Loucy (cell line): ENCODE results near the gene SORCS1.

ENCODE experiments used
- H2AFZ ChIP-seq: fragments of 200-600 bp; sonication (generic); 2 replicates; pipeline ENCODE4 v1.6.0; 2016; ENCODE audit warnings: antibody characterized with exemption, mild to moderate bottlenecking, low read length, moderate library complexity
- H3F3A ChIP-seq: fragments of 200-600 bp; 2 replicates; pipeline ENCODE4 v1.6.0; 2016; ENCODE audit warnings: antibody characterized with exemption, low read depth, mild to moderate bottlenecking
- H3K27me3 ChIP-seq: fragments of 200-600 bp; sonication (generic); 2 replicates; pipeline ENCODE4 v1.6.1; 2014; ENCODE audit warnings: low read length, mild to moderate bottlenecking; ENCODE audit not compliant: insufficient read depth, poor library complexity, severe bottlenecking
- H3K36me3 ChIP-seq: fragments of 200-600 bp; sonication (generic); 2 replicates; pipeline ENCODE4 v1.6.1; 2016; ENCODE audit warnings: low read length; ENCODE audit not compliant: insufficient read depth
- H3K4me1 ChIP-seq: fragments of 200-600 bp; sonication (generic); 2 replicates; pipeline ENCODE4 v1.5.1; 2014; ENCODE audit warnings: low read length, mild to moderate bottlenecking; ENCODE audit not compliant: insufficient read depth, poor library complexity, severe bottlenecking
- H3K4me2 ChIP-seq: fragments of 200-600 bp; sonication (generic); 2 replicates; pipeline ENCODE4 v1.6.0; 2014; ENCODE audit warnings: antibody characterized with exemption, low read length, low read depth, mild to moderate bottlenecking; ENCODE audit not compliant: poor library complexity, severe bottlenecking
- H3K4me3 ChIP-seq: fragments of 200-600 bp; sonication (generic); 2 replicates; pipeline ENCODE4 v1.5.1; 2014; ENCODE audit warnings: low read length, mild to moderate bottlenecking, mixed read lengths; ENCODE audit not compliant: poor library complexity, severe bottlenecking
- H3K79me2 ChIP-seq: fragments of 200-600 bp; sonication (generic); 2 replicates; pipeline ENCODE4 v1.6.1; 2014; ENCODE audit warnings: low read length; ENCODE audit not compliant: insufficient read depth
- H3K9ac ChIP-seq: fragments of 200-600 bp; sonication (generic); 2 replicates; pipeline ENCODE4 v1.6.0; 2014; ENCODE audit warnings: mild to moderate bottlenecking, low read depth, low read length, moderate library complexity; ENCODE audit not compliant: poor library complexity, severe bottlenecking
- H3K9me2 ChIP-seq: fragments of 200-600 bp; sonication (generic); replicated peaks from 2 replicates; pipeline ENCODE4 v1.6.1; 2016; ENCODE audit warnings: low read depth, low read length, mixed read lengths
- H3K9me3 ChIP-seq: fragments of 200-600 bp; sonication (generic); 2 replicates; pipeline ENCODE4 v1.6.1; 2014; ENCODE audit warnings: mild to moderate bottlenecking, antibody characterized with exemption, low read length, low read depth; ENCODE audit not compliant: insufficient read depth
- H4K20me1 ChIP-seq: fragments of 200-600 bp; sonication (generic); 2 replicates; pipeline ENCODE4 v1.6.0; 2014; ENCODE audit warnings: antibody characterized with exemption, low read length, mild to moderate bottlenecking; ENCODE audit not compliant: insufficient read depth, poor library complexity, severe bottlenecking
- CTCF ChIP-seq: fragments of 200-600 bp; sonication (generic); conservative IDR thresholded peaks from 2 replicates; pipeline ENCODE4 v1.5.1; 2014; ENCODE audit warnings: mild to moderate bottlenecking, antibody characterized with exemption, low read length
- EZH2phosphoT487 ChIP-seq: fragments of 200-600 bp; IDR thresholded peaks from 2 replicates; pipeline ENCODE4 v1.6.1; 2018; ENCODE audit warnings: antibody characterized with exemption, mild to moderate bottlenecking, moderate library complexity, borderline replicate concordance

SORCS1 gene

GRCh38 chr10:106864031-106864430 lies 300.5 kb downstream of the SORCS1 start:
- Histone ChIP-seq H2AFZ (no peak overlapping the region), H3F3A (no peaks in the 10 kb centered on the region), H3K9ac (no peak overlapping the region), H3K4me2 (no peak overlapping the region), H3K4me1 (peaks cover 11% of the 10 kb centered on the region), H3K9me2 (no peaks in the 10 kb centered on the region), H4K20me1 (no peaks in the 10 kb centered on the region), H3K9me3 (no peaks in the 10 kb centered on the region), H3K36me3 (no peaks in the 10 kb centered on the region), H3K4me3 (no peak overlapping the region), H3K79me2 (no peaks in the 10 kb centered on the region), H3K27me3 (no peaks in the 10 kb centered on the region)
- TF ChIP-seq CTCF = no peak
- no peak for TF ChIP-seq EZH2phosphoT487

- Histone ChIP-seq H3K9me2 (no peaks in the 10 kb centered on the region), H3K27me3 (no peaks in the 10 kb centered on the region), H3K79me2 (no peaks in the 10 kb centered on the region), H3K4me1 (peaks cover 11% of the 10 kb centered on the region), H2AFZ (no peak overlapping the region), H3K9ac (no peak overlapping the region), H3K4me3 (no peak overlapping the region), H3F3A (no peaks in the 10 kb centered on the region), H3K9me3 (no peaks in the 10 kb centered on the region), H4K20me1 (no peaks in the 10 kb centered on the region), H3K4me2 (no peak overlapping the region), H3K36me3 (no peaks in the 10 kb centered on the region)
- TF ChIP-seq EZH2phosphoT487 = no peak
- TF ChIP-seq CTCF = peak; percentile 43
These were observed 301.0 kb downstream of the SORCS1 start for GRCh38 chr10:106863549-106863948.

DNA sequence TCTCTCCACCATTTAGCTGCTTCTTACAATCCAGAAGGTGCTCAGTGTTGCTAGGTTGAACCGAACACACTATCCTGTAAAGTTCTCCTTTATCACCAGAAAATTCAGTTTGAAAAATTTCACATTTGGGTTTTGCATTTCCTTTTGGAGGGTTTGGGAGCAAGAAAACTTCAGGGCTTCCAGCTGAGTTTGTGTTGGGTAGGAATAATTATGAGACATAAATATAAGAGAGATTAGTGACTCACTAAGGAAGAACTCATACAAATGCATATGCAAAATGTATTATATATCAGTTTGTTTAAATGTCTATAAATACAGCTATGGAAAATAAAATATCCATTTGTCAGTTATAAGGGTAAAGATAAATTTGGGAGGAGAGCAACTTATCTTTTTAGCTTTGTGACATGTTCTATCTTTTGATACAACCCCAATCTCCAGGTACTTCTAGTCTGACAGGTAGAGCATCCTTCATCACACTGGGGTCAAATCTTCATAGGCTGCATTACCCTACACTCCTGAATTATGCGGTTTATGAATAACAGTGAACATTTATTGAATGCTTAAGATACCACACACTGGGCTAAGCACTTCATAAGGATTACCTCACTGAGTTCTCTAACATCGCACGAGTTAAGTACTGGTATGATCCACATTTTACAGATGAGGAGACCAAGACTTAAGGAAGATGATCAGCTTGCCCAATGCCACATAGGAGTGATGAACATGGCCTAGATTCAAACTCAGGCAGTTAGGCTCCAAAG lies 304.4 kb downstream of the SORCS1 start:
- H3K4me2 ChIP-seq = no peak overlapping the region
- H3K9me3 ChIP-seq = no peaks in the 10 kb centered on the region
- no peaks in the 10 kb centered on the region for H3F3A ChIP-seq
- no peaks in the 10 kb centered on the region for H3K36me3 ChIP-seq
- H3K4me1 ChIP-seq = no peaks in the 10 kb centered on the region
- no peak overlapping the region for H3K9ac ChIP-seq
- no peaks in the 10 kb centered on the region for H3K9me2 ChIP-seq
- TF ChIP-seq CTCF (no peak), EZH2phosphoT487 (no peak)
- no peaks in the 10 kb centered on the region for H3K27me3 ChIP-seq
- no peak overlapping the region for H3K4me3 ChIP-seq
- no peak overlapping the region for H2AFZ ChIP-seq
- H3K79me2 ChIP-seq = no peaks in the 10 kb centered on the region
- no peaks in the 10 kb centered on the region for H4K20me1 ChIP-seq
